Activated T-helper 1 cell treated with anti-CD3 and anti-CD28 coated beads, Interleukin-12 subunit alpha, Interleukin-12 subunit beta, Interleukin-2, Interleukin-4 antibody, amounts not matched to agents 30 ng/mL and 10 ng/mL and 1 ng/mL, durations not matched to agents 14 hours and 24 hours and 36 hours (primary cell): ENCODE data around the gene DRICH1. TPM values are rescaled to one million over a fixed set of nuclear protein-coding genes. Genes with fewer than 3 reads are reported as not detected.
"Not testable (repeated sequence)": the region's sequence is repeated elsewhere in the genome, so short reads cannot be mapped to it uniquely, and the experiment has no call there.

ENCODE experiments used
- DNase-seq: peaks from one replicate; pipeline ENCODE4 v3.0.0; 2021; ENCODE audit warnings: low spot score
- H3K27ac Mint-ChIP-seq: one replicate; pipeline ENCODE4 v1.8.0; 2021; ENCODE audit warnings: mild to moderate bottlenecking, mixed read lengths
- H3K27me3 Mint-ChIP-seq: one replicate; pipeline ENCODE4 v1.8.0; 2022; ENCODE audit warnings: mild to moderate bottlenecking, moderate library complexity, mixed read lengths; ENCODE audit not compliant: insufficient read depth
- H3K36me3 Mint-ChIP-seq: one replicate; pipeline ENCODE4 v1.8.0; 2021; ENCODE audit warnings: low read depth, mixed read lengths
- H3K4me1 Mint-ChIP-seq: one replicate; pipeline ENCODE4 v1.8.0; 2021; ENCODE audit warnings: low read depth, mixed read lengths
- H3K4me3 Mint-ChIP-seq: one replicate; pipeline ENCODE4 v1.8.0; 2021; ENCODE audit warnings: mild to moderate bottlenecking, moderate library complexity, mixed read lengths
- H3K9me3 Mint-ChIP-seq: one replicate; pipeline ENCODE4 v1.8.0; 2021; ENCODE audit warnings: mixed read lengths
- intact Hi-C: fragments of 100-400 bp; cut with micrococcal nuclease; formaldehyde crosslinking; loops from one replicate; pipeline ENCODE4 v1.15.1; 2024
- total RNA-seq: library from RNA; stranded (reverse); gene quantifications from 2 replicates; pipeline ENCODE4 v1.2.3, GENCODE V29; 2022

The DRICH1 gene
- total RNA-seq, 1 donor from 2014 or later = 0.65 TPM

- not testable (repeated sequence) for H3K9me3 Mint-ChIP-seq
Observed at GRCh38 chr22:23628056-23628743, 3.9 kb downstream of the DRICH1 start.

GRCh38 chr22:23627401-23628055, 4.6 kb downstream of the DRICH1 start:
- not testable (repeated sequence) for H3K27me3 Mint-ChIP-seq, H3K9me3 Mint-ChIP-seq, H3K36me3 Mint-ChIP-seq, H3K4me3 Mint-ChIP-seq, H3K27ac Mint-ChIP-seq
- peak; percentile 40 for DNase-seq
- intact Hi-C loops = loop anchor here (10.0 kb wide), 1 partner anchor 327 kb away; no protein-coding TSS in a partner anchor
- H3K4me1 Mint-ChIP-seq = peaks cover 12% of the 10 kb centered on the region

More at GRCh38 chr22:23628056-23628743, 3.9 kb downstream of the DRICH1 start:
- DNase-seq, H3K4me3 Mint-ChIP-seq, H3K36me3 Mint-ChIP-seq, H3K27me3 Mint-ChIP-seq, H3K27ac Mint-ChIP-seq: not testable (repeated sequence)
- intact Hi-C loops = loop anchor here (10.0 kb wide), 1 partner anchor 327 kb away; no protein-coding TSS in a partner anchor
- peaks cover 12% of the 10 kb centered on the region for H3K4me1 Mint-ChIP-seq

GRCh38 chr22:23626286-23626975, 5.7 kb downstream of the DRICH1 start:
- Mint-ChIP-seq H3K36me3 (peaks cover 2% of the 10 kb centered on the region), H3K9me3 (no peaks in the 10 kb centered on the region), H3K27me3 (no peaks in the 10 kb centered on the region), H3K4me3 (no peak overlapping the region), H3K4me1 (peaks cover 6% of the 10 kb centered on the region), H3K27ac (no peak overlapping the region)
- DNase-seq = no peak
- intact Hi-C loops = loop anchor here (10.0 kb wide), 1 partner anchor 328 kb away; no protein-coding TSS in a partner anchor

GRCh38 chr22:23622634-23623033, 9.5 kb downstream of the DRICH1 start:
- H3K27me3 Mint-ChIP-seq = peaks cover under 1% of the 10 kb centered on the region
- intact Hi-C loops = loop anchor here (10.0 kb wide), 1 partner anchor 332 kb away; no protein-coding TSS in a partner anchor
- peaks cover 2% of the 10 kb centered on the region for H3K36me3 Mint-ChIP-seq
- H3K27ac Mint-ChIP-seq = no peak overlapping the region
- peaks cover 5% of the 10 kb centered on the region for H3K4me1 Mint-ChIP-seq
- DNase-seq = no peak
- H3K9me3 Mint-ChIP-seq = no peaks in the 10 kb centered on the region
- H3K4me3 Mint-ChIP-seq = no peak overlapping the region

GRCh38 chr22:23621916-23622315, 10.2 kb downstream of the DRICH1 start:
- H3K4me3 Mint-ChIP-seq, H3K27me3 Mint-ChIP-seq, DNase-seq, H3K4me1 Mint-ChIP-seq, H3K9me3 Mint-ChIP-seq, H3K36me3 Mint-ChIP-seq, H3K27ac Mint-ChIP-seq: not testable (repeated sequence)
- intact Hi-C loops = loop anchor here (10.0 kb wide), 1 partner anchor 333 kb away; no protein-coding TSS in a partner anchor

GRCh38 chr22:23621082-23621780, 10.9 kb downstream of the DRICH1 start:
- DNase-seq = no peak
- H3K27me3 Mint-ChIP-seq = peaks cover 2% of the 10 kb centered on the region
- no peak overlapping the region for H3K4me3 Mint-ChIP-seq

GRCh38 chr22:23613193-23613972, 18.7 kb downstream of the DRICH1 start:
- no peak for DNase-seq
- H3K27ac Mint-ChIP-seq = no peak overlapping the region
- H3K36me3 Mint-ChIP-seq = peaks cover 1% of the 10 kb centered on the region
- H3K4me3 Mint-ChIP-seq = no peak overlapping the region
- intact Hi-C loops = no loop called here
- H3K9me3 Mint-ChIP-seq = no peaks in the 10 kb centered on the region
- peaks cover 14% of the 10 kb centered on the region for H3K4me1 Mint-ChIP-seq
- H3K27me3 Mint-ChIP-seq = peaks cover 4% of the 10 kb centered on the region

More at GRCh38 chr22:23621082-23621780, 10.9 kb downstream of the DRICH1 start:
- H3K4me1 Mint-ChIP-seq = no peaks in the 10 kb centered on the region
- no peaks in the 10 kb centered on the region for H3K9me3 Mint-ChIP-seq
- H3K27ac Mint-ChIP-seq = no peak overlapping the region
- peaks cover 3% of the 10 kb centered on the region for H3K36me3 Mint-ChIP-seq
- intact Hi-C loops = loop anchor here (10.0 kb wide), 1 partner anchor 334 kb away; no protein-coding TSS in a partner anchor

GRCh38 chr22:23609983-23610781, 21.9 kb downstream of the DRICH1 start:
- H3K36me3 Mint-ChIP-seq = no peaks in the 10 kb centered on the region
- H3K9me3 Mint-ChIP-seq = no peaks in the 10 kb centered on the region
- H3K27ac Mint-ChIP-seq = no peak overlapping the region
- intact Hi-C loops = no loop called here
- H3K4me1 Mint-ChIP-seq = peaks cover 14% of the 10 kb centered on the region
- no peak for DNase-seq
- H3K27me3 Mint-ChIP-seq = no peaks in the 10 kb centered on the region
- peak overlapping the region; percentile 10 for H3K4me3 Mint-ChIP-seq

GRCh38 chr22:23608583-23608982, 23.5 kb downstream of the DRICH1 start:
- Mint-ChIP-seq H3K27me3 (peaks cover 2% of the 10 kb centered on the region), H3K9me3 (no peaks in the 10 kb centered on the region), H3K27ac (no peak overlapping the region), H3K4me3 (no peak overlapping the region), H3K4me1 (peaks cover 14% of the 10 kb centered on the region), H3K36me3 (no peaks in the 10 kb centered on the region)
- intact Hi-C loops = no loop called here
- DNase-seq = no peak

- intact Hi-C loops = no loop called here
- H3K27me3 Mint-ChIP-seq = peaks cover 2% of the 10 kb centered on the region
- no peaks in the 10 kb centered on the region for H3K36me3 Mint-ChIP-seq
- H3K4me1 Mint-ChIP-seq = peaks cover 14% of the 10 kb centered on the region
- no peak overlapping the region for H3K4me3 Mint-ChIP-seq
- DNase-seq = no peak
- H3K27ac Mint-ChIP-seq = no peak overlapping the region
- H3K9me3 Mint-ChIP-seq = no peaks in the 10 kb centered on the region
Observed at GRCh38 chr22:23606204-23607131, 25.7 kb downstream of the DRICH1 start.
